ENCODE measurements around the gene C15orf61.

The C15orf61 gene

DNA sequence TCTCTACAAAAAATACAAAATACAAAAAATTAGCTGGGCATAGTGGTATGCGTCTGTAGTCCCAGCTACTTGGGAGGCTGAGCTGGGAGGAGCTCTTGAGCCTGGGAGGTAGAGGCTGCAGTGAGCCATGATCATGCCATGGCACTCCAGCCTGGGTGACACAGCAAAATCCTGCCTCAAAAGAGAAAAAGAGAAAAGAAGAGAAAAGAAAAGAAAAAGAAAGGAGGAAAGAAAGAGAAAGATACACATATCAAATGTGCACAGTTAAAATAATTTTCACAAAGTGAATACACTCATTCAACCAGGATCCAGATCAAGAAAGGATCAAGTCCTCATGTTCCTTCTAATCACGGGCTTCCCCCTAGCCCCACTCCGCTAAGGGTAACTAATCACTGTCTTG is 5.8 kb upstream of the C15orf61 start:
- DNase-seq (ENCODE audit: low read depth) = no peak

DNA sequence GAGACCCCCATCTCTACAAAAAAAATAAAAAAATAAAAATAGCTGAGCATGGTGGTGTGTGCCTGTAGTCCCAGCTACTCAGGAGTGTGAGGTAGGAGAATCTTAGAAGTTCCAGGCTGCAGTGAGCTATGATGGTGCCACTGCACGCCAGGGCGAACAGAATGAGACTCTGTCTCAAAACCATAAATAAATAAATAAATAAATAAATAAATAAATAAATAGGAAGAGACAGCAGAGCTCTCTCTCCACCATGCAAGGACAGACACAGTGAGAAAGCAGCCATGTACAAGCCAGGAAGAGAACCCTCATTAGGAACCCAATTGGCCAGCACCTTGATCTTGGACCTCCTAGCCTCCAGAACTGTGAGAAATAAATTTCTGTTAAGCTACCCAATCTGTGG is 5.4 kb upstream of the C15orf61 start:
- DNase-seq (ENCODE audit: low read depth) = no peak

DNA sequence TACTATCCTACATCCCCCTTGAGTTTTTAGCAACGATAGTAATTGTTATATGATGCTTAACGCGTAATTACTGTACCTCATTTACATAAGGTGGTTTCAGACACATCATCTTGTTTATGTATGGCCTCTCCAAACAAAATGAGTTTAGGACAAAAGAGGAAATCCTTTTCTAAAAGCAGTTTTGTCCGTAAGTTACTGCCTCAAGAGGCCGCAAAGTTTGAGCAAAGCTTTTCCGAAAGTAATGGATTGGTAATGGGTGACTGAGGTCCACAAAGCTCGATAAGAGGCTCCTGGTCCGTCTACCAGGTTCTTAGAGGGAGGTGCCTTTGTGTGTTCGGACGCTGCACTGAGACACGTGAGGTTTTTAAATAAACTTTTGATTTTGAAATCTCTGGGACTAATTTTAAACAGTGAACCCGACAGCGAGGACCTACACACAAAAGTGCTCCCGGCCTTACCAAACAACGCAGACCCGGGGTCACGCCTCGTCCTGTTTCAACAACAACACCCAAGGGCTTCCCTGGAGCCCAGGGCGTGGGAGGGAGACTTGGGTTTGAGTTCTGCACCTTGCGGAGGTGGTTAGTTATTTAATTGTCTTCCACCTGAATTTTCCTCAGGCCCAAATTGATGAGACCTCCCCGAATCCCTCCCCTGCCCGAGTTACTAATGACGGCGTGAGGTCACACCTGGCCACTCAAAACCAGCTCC is 456 bp upstream of the C15orf61 start:
- DNase-seq (ENCODE audit: low read depth) = no peak

DNA sequence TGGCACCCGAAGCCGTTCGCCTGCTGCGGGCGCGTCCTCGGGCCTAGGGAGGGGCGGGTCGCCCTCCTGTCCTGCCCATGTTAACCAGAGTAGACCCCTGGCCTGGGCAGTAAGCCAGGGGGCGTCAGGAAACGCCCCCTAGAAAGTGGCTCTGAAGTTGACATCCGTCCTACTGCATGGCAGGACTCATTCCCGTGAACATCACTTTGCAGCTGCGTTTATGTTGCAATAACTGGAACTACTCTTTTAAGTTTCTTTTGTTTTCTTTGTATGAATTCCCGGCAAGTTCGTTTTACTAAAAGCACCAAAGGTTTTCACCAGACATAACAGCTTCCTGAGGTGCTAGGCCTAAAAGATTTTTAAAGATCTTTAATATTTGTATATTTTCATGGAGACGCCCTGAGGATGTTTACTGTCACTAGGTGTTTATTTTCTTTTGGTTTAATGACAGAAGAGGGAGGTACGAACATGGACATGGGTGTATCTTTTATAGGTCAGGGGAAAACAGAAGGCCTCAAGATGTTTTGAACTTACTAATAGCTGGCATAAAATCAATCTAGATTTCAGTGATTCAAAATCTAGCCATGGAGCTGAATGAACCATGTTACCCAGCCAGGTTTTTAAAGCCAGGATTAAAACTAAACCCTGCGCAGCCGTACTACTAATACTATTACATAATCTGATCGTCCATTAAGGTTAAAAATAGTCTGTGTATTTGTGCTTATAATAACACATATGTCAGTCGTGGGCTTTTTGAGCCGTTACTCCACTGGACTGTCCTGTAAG is 1.0 kb downstream of the C15orf61 start:
- DNase-seq (ENCODE audit: low read depth) = no peak

DNA sequence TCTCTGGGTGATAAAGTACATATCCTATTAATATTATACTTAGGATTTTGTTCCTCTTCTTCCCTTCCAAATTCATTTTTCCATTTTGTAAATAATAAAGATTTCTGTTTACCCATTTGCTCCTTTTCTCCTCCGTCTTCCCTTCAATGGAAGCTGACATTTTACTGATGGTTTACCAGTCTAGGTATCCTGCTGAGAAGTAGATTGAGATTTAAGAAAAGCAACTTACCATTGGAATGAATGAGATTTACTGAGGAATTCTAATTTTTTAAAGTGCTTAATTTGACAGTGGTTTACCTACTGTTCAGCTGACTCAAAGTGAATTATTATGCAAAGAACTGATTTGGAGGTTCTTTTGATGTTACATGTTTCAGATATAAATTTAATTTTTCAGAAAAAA is 2.4 kb downstream of the C15orf61 start:
- no peak for DNase-seq (ENCODE audit: low read depth)

DNA sequence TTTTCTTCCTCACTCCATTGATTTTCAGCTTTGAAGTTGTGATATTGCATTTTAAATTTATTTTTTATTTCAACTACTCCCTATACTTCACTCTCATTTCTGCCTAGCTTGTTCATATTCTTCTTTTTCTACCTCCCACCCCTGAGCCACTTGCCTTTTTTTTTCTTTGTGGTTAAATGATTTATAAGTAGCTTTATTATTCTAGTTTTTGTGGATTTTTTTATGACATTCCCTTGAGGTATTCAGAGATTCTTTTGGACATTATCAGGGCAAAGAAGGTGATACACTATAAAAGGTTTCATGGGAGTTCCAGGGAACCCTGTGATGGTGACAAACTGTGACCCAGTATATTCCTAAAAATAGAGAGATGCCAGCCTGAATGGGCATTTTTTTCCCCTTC is 3.3 kb downstream of the C15orf61 start:
- no peak for DNase-seq (ENCODE audit: low read depth)

DNA sequence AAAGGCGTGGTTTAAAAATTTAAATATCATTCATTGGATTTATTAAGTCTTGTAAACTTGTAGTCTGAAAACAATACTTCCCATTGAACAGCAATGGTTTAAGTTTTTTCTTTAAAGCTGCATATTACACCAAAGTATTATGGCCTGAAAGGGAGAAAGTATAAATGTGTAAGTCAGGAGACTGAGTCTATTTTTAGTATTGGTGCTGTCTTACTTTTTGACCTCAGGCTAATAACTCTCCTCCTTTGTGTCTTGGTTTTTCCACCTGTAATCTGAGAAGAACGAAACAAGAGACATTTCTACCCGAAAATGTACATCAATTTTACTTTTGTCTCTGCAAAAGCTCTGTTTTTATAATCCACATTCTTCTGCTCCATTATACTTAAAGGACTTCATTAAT is 7.6 kb downstream of the C15orf61 start:
- no peak for DNase-seq (ENCODE audit: low read depth)

DNA sequence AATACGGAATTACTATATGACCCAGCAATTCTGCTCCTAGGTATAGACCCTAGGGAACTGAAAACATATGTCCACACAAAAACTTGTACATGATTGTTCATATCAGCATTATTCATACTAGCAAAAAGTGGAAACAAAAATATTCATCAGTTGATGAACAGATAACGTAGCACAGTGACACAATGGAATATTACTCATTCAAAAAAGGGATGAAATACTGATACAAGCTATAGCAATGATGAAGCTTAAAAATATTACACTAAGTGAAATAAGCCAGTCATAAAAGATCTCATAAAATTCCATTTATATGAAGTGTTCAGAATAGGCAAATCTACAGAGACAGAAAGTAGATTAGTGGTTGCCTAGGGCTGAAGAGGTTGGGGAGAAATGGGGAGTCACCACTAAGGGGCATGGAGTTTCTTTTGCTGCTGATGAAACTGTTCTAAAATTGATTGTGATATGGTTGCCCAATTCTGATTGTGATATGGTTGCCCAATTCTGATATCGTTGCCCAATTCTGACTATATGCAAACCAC is 10.5 kb downstream of the C15orf61 start:
- DNase-seq (ENCODE audit: low read depth) = no peak

DNA sequence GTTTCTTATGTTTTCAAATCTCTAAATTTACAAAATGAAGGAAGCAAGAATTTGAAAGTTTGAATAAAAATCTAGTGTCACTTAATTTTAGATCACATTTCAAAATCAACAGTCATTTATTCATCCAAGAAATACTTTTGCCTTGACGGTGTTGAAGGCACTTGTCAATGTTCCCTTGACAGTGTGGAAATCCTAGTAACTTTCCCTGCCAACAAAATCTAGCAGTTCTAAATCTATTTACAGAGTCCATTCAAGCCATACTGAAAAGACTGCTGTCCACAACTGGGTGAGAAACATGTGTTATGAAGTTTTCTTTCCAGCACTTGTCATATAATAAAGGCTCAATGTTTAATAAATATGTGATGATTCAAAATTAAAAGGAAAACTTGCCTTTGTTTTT is 12.9 kb downstream of the C15orf61 start:
- DNase-seq (ENCODE audit: low read depth) = no peak

DNA sequence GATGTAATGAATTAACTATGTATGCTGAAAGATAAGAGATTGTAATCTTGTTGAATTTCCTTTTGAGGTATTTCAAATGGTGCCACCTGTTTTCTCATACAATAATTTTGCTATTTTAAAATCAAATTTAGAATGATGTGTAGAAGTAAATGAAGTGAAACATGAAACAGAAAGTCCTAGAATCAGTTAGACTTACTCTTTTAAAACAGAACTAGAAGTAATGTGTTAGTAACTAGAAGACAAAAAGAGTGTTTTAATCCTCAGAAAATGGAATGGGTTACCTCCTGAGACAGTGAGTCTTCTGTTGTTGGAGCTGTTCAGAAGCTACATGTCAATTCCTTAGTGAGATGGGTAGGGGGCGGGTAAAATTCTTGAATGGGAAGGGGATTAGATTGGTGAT is 13.4 kb downstream of the C15orf61 start:
- DNase-seq (ENCODE audit: low read depth) = no peak

DNA sequence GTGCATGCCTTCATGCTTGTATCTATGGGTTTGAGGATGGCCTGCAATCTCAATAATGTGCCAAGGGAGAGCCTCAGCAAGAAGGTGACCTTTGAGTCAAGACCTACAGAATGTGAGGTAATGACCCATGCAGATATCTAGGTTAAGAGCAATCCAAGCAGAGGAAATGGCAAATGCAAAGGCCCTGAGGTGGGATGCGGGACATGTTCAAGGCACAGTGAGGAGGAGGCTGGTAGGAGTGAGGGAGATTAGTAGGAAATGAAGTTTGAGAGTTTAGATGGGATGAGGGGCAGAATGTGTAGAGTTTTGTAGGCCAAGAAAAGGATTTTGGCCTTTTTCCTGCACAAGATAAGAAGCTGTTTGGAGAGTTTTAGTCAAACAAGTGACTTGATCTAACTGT is 16.8 kb downstream of the C15orf61 start:
- no peak for DNase-seq (ENCODE audit: low read depth)

DNA sequence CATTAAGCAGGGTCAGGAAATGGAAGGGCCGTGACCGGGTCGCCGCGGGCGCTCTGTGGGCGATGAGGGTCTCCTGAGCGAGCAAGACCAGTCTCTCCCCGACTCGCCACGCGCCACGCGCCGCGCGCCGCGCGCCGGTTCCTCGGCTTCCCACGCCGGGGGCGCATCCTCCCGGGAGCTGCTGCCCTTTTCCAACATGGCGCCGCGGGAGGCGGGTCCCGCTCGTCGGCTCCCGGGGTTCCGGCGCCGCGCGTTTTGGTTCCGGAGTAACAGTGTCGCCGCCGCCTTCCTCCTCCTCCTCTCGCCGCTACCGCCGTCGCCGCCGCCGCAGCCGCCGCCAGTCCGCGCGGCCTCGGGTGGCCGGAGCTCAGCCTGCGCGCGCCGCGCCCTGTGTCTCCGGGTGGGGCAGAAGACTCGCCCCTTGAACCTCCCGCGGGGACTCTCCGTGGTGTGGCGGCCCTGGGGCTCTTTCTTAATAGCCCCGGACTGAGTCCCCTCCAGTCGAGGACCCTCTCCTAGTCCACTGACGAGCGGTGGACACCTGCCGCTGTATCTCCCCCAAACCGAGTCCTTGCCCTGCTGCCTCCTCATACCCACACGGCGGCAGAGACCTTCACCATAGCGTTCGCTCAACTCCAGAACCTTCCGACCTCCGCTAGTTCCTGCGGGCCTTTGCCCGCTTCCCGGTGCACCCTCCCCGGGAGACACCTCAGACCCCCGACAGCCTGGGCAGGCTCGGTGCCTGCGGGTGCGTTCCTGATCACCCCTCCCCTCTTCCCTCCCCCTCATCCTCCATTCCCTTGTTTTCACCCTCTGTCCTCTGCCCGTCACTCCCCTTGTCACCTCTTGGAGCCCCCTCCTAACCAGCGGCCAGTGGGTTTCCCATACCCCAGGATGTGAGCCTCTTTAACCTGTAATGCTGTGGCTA is 21.8 kb downstream of the C15orf61 start, which contains the start of gene MAP2K5:
Gene MAP2K5 (plus strand): TSS at position 284 of the 928 bp plus-strand sequence. CDS start 633 bp downstream, at position 917.
- peak; percentile 70 for DNase-seq (ENCODE audit: low read depth)

DNA sequence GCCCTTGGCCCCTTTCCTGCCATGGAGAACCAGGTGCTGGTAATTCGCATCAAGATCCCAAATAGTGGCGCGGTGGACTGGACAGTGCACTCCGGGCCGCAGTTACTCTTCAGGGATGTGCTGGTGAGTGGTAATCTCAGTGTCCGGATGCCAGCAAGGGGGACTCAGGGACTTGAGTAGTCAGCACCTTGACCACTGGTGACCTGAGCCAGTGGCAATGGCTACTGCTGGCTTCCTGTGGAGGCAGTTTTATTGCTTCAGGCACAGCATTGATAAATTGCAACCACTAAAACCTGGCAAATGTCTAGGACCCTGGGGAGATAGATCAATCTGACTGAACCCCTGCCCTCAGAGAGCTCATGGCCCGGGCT is 22.4 kb downstream of the C15orf61 start:
- DNase-seq (ENCODE audit: low read depth) = no peak

DNA sequence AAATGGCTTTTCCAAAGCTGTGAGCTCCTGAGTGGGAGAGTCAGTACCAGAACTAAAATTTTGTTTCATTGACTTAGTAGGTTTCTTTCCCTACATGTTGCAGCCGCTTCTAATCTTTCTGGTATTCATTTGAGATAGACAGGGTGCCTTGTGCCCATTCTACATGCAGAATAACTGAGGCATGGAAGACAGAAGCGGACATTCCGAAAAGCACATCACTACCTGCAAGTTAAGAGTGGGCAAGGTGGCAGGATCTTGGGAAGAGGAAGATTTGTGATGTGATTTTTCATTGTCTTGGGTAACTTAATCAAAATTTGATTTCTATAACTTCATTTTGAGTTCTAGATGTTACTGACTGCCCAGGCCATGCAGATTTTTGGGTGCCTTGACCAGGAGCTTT is 23.5 kb downstream of the C15orf61 start:
- no peak for DNase-seq (ENCODE audit: low read depth)

DNA sequence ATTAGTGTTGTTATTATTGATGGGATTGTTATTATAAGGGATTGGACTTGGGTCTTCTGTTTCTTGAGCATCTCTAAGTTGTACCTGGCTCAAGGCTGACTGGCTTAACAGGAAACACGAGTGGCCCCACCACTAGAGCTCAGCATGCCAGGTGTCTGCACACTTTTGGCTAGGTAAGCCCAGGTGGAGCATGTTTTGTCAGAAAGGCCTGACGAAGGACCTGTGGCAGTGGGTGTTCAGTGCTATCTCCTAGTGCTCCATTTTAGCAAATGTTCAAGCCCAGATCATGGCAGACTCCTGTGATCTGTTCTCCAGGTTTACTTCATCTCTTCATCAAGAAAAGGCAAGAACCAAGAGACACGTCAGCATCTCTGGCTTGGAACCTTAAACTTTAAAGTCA is 24.9 kb downstream of the C15orf61 start:
- no peak for DNase-seq (ENCODE audit: low read depth)

DNA sequence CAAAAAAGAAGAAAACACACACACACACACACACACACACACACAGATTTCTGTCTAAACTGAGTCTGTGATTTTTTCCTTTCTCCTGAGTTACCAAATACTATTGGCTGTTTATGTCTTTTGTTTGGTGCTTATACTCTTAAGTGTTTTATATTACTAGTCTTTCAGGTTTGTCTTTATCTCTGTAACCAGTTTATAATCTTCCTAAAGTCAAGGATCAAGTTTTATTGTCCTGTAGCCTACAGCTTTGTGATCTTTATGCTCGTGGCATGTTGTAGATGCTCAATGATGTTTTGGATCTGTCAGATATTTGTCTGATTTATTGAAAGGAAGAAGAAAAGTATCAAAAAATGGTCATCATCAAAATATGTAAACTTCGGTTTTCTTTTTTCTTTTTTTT is 26.1 kb downstream of the C15orf61 start:
- DNase-seq (ENCODE audit: low read depth) = no peak

DNA sequence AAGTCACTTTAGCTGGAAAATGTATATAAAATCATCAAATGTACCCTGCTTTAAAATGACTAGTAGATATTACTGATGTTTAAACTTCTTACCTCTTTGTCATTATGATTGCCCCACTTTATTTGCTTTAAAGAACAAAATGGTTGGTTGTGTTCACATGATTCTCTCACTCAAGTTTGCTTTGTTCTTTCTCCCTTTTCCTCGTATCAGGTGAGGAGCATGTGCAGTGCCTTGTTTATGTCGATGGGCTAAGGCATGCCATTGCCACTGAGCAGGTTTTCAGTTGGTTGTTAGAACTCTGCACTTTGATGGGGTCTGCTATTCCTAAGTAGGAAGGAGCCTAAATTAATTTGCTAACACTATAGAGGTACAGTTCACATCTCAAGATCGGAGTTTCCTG is 26.9 kb downstream of the C15orf61 start:
- no peak for DNase-seq (ENCODE audit: low read depth)

DNA sequence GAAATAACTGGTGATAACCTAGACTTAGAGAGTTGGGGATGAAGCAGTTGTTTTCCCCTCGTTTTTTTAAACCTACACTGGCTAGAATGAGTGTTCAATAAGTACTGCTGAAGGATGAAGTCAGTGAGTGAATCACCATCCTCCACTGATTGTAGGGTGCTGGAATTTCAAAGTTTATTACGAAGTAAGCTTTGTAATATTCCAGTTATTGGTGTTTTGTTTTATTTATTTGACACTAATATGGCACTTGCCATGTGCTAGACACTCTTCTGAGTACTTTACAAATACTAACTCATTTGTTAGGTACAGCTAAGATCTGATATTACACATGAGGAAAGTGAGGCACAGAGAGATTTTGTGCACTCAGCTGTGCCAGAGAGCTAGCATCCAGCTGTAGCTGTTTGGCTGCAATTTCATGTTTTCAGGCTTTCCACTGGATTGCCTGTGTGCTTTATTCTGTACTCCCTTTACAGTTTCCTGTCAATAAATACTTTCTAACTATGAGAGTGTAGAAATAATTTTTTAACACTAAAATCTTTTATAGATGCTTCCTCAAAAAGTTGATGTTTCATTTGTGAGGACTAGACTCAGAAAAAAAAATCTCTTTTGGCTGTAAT is 27.4 kb downstream of the C15orf61 start:
- no peak for DNase-seq (ENCODE audit: low read depth)

DNA sequence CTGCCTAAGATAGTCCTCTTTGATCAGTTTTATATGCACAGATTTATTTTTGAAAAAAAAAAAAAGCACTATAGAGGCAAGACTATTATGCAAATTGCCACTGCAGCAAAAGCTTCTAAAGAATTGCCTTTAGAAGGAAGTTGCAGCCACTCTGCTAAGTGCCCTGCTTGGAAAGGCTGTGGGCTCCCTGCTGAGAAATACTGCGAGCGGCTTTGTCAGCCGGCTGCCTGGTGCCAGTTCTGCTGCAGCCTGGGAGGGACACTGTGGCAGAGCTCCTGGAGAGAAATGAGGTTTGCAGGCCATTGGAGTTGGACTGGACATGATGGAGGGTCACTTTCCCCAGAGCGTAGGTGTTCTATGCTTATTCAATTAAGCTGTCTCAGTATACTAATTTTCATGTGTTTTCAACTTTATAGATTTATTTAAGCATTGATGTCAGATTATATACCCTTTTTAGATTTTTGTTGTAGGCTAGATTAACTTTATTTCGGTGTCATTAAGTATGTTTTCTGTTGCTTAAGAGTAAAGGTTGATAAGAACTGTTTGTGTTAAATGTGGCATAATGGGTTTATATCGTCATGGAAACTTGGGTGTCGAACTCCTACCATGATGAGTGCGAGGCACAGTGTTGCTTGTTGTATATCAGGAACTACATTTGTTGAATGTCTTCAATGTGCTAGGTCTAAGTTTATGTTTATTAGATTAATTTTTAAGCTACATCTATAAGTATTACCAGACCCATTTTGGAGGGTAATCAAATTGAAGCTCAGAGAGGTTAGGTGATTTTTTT is 28.1 kb downstream of the C15orf61 start:
- no peak for DNase-seq (ENCODE audit: low read depth)

DNA sequence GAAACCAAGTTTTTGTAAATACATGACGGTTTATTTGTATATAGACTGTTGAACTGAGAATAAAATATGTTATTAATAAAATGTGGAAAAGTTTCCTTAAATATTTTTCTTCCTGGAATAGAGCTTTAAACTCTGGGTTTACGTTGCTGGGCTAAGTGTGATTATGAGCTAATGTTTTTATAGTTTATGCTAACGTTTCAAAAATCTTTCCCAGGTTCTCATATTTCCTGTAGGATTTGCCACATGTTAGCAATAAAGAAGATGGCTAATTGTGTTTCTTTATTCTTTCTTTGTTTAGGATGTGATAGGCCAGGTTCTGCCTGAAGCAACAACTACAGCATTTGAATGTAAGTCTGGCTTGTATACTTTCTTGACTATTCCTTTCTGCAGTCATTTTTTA is 28.8 kb downstream of the C15orf61 start:
- DNase-seq (ENCODE audit: low read depth) = no peak

DNA sequence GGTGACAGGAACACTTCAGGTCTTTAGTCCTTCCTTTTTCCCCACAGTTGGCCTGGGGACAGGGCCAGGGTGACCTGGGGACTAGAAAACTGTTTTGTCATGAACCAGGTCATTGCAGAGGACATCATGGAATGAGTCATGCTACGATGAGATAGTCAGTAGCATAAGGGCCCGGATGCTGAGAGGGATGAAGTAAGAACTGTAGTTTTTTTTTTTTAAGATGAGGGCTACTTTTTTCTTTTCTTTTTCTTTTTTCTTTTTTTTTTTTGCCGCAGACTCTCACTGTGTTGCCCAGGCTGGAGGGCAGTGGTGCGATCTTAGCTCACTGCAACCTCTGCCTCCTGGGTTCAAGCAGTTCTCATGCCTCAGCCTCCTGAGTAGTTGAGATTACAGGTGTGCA is 29.6 kb downstream of the C15orf61 start:
- DNase-seq (ENCODE audit: low read depth) = no peak

Measured in stimulated activated CD8-positive, alpha-beta memory T cell treated with anti-CD3 and anti-CD28 coated beads, Interleukin-12 subunit alpha, Interleukin-12 subunit beta, amount 100 ng/mL, for 1 hour (primary cell).